Liver (tissue), 3 donors: ENCODE results near the gene LPP.

Experiments
- EGR1 ChIP-seq, 2 donors: IDR thresholded peaks; 2 replicates each; pipeline ENCODE4 v1.6.1; 2016 to 2018; ENCODE audit warnings: antibody characterized with exemption in 2 of 2, low read depth in 2 of 2
- GABPA ChIP-seq, 2 donors: IDR thresholded peaks in 1 of 2; conservative IDR thresholded peaks in 1 of 2; 2 replicates each; pipeline ENCODE4 v1.6.1; 2016; ENCODE audit warnings: antibody characterized with exemption in 2 of 2, mild to moderate bottlenecking in 1 of 2, moderate library complexity in 1 of 2
- SP1 ChIP-seq: IDR thresholded peaks from 2 replicates; pipeline ENCODE4 v1.6.1; 2018; ENCODE audit warnings: antibody characterized with exemption, mild to moderate bottlenecking
- YY1 ChIP-seq: IDR thresholded peaks from 2 replicates; pipeline ENCODE4 v1.6.1; 2016; ENCODE audit warnings: antibody characterized with exemption, mild to moderate bottlenecking
- TF ChIP-seq, protein P1 (sequence below): IDR thresholded peaks from 2 replicates; pipeline ENCODE4 v1.6.1; 2016; ENCODE audit warnings: antibody characterized with exemption, mild to moderate bottlenecking
- TF ChIP-seq, protein P2 (sequence below): fragments of 150-350 bp; IDR thresholded peaks from 2 replicates; pipeline ENCODE4 v1.5.1; 2017; ENCODE audit warnings: improper control_type of control experiment, low read depth, low read length; ENCODE audit not compliant: missing input control
- TF ChIP-seq, protein P3 (sequence below): IDR thresholded peaks from 2 replicates; pipeline ENCODE4 v1.6.1; 2016; ENCODE audit warnings: antibody characterized with exemption
- donor health status: healthy.
- donor health status: healthy.

DNA sequence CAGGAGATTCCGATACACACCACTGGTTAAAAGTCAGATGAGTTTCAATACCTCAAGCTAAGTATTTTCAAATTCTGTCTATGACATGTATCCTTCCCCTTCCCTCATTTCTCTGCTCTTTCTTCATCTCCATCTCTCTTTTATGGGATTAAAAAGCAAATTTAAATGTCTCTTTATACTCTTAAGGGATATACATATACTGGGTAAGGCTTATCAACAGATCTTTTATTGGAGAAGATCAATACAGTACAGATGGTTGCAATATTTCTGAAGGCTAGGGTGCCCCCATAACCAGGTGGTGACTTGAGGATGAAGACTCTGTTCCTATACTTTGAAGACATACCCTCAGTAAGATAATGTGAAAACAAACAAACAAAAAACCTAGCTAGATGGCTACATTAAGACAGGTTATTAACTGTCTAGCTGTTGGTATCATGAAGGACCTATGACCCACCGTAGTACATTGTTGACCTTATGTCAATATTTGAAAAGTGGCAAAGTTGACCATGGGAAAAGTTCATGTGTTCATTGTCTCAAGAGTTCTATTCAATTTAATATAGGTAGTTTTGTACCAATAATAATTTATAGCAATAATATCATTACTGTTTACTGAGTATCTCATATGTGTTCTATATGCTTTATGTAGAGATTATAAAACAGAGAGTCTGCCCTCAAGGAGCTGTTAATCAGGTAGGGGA, 319.8 kb downstream of the LPP start:
- TF ChIP-seq, protein P1, sequence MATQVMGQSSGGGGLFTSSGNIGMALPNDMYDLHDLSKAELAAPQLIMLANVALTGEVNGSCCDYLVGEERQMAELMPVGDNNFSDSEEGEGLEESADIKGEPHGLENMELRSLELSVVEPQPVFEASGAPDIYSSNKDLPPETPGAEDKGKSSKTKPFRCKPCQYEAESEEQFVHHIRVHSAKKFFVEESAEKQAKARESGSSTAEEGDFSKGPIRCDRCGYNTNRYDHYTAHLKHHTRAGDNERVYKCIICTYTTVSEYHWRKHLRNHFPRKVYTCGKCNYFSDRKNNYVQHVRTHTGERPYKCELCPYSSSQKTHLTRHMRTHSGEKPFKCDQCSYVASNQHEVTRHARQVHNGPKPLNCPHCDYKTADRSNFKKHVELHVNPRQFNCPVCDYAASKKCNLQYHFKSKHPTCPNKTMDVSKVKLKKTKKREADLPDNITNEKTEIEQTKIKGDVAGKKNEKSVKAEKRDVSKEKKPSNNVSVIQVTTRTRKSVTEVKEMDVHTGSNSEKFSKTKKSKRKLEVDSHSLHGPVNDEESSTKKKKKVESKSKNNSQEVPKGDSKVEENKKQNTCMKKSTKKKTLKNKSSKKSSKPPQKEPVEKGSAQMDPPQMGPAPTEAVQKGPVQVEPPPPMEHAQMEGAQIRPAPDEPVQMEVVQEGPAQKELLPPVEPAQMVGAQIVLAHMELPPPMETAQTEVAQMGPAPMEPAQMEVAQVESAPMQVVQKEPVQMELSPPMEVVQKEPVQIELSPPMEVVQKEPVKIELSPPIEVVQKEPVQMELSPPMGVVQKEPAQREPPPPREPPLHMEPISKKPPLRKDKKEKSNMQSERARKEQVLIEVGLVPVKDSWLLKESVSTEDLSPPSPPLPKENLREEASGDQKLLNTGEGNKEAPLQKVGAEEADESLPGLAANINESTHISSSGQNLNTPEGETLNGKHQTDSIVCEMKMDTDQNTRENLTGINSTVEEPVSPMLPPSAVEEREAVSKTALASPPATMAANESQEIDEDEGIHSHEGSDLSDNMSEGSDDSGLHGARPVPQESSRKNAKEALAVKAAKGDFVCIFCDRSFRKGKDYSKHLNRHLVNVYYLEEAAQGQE, result no peak
- TF ChIP-seq YY1 (no peak), SP1 (no peak), GABPA (IDR thresholded peaks at IDR 0.05 in 1 of 2, conservative IDR thresholded peaks at IDR 0.05 in 1 of 2) (no peak), EGR1 (IDR thresholded peaks at IDR 0.05; ENCODE audit: low read depth in 2 of 2) (no peak)
- TF ChIP-seq, protein P2, sequence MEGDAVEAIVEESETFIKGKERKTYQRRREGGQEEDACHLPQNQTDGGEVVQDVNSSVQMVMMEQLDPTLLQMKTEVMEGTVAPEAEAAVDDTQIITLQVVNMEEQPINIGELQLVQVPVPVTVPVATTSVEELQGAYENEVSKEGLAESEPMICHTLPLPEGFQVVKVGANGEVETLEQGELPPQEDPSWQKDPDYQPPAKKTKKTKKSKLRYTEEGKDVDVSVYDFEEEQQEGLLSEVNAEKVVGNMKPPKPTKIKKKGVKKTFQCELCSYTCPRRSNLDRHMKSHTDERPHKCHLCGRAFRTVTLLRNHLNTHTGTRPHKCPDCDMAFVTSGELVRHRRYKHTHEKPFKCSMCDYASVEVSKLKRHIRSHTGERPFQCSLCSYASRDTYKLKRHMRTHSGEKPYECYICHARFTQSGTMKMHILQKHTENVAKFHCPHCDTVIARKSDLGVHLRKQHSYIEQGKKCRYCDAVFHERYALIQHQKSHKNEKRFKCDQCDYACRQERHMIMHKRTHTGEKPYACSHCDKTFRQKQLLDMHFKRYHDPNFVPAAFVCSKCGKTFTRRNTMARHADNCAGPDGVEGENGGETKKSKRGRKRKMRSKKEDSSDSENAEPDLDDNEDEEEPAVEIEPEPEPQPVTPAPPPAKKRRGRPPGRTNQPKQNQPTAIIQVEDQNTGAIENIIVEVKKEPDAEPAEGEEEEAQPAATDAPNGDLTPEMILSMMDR, result no peak
- TF ChIP-seq, protein P3, sequence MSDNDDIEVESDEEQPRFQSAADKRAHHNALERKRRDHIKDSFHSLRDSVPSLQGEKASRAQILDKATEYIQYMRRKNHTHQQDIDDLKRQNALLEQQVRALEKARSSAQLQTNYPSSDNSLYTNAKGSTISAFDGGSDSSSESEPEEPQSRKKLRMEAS, result peak; percentile 17
